Neutrophil (primary cell): ENCODE data around the gene ZNF397.

Experiments
- H3K27ac ChIP-seq: fragments of 200-600 bp; sonication (generic); 2 replicates; pipeline ENCODE4 v1.5.1; 2016; ENCODE audit warnings: mild to moderate bottlenecking, moderate library complexity
- H3K27me3 ChIP-seq: fragments of 200-600 bp; sonication (generic); 2 replicates; pipeline ENCODE4 v1.6.0; 2016; ENCODE audit warnings: mild to moderate bottlenecking
- H3K36me3 ChIP-seq: fragments of 200-600 bp; sonication (generic); 2 replicates; pipeline ENCODE4 v1.5.1; 2017
- H3K4me1 ChIP-seq, 2 experiments: fragments of 200-600 bp in 1 of 2; sonication (generic) in 1 of 2; 1 replicate in 1 of 2; 2 replicates in 1 of 2; pipeline versions ENCODE4 v1.5.1 to v1.6.1; 2013 to 2016; ENCODE audit warnings: low read depth in 1 of 2, low read length in 1 of 2, mild to moderate bottlenecking in 1 of 2, moderate library complexity in 1 of 2; ENCODE audit not compliant: control insufficient read depth in 1 of 2, insufficient read depth in 1 of 2
- H3K4me3 ChIP-seq, 2 experiments: fragments of 200-600 bp in 1 of 2; sonication (generic) in 1 of 2; 1 replicate in 1 of 2; 2 replicates in 1 of 2; pipeline ENCODE4 v1.5.1; 2013 to 2016; ENCODE audit warnings: low read depth in 1 of 2, low read length in 1 of 2, mild to moderate bottlenecking in 1 of 2, moderate library complexity in 1 of 2
- H3K9me3 ChIP-seq: fragments of 200-600 bp; sonication (generic); 2 replicates; pipeline ENCODE4 v1.5.1; 2016
- TF ChIP-seq, protein P1 (sequence below): fragments of 200-600 bp; sonication (generic); IDR thresholded peaks from 2 replicates; pipeline ENCODE4 v1.5.1; 2016; ENCODE audit warnings: antibody characterized with exemption

The ZNF397 gene

DNA sequence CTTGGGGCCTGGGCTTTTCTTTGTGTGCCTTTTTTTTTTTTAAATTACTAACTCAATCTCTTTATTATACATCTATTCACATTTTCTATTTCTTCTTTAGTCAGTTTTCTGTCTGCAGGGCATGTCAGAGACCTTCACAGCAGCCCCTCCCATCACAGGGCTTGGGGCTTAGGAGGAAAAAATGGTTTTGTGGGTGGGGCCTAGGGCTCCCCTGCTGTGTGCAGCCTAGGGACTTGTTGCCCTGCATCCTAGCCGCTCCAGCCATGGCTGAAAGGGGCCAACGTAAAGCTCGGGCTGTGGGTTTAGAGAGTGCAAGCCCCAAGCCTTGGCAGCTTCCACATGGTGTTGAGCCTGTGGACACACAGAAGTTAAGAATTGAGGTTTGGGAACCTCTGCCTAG is 35.4 kb downstream of the ZNF397 start:
- Histone ChIP-seq H3K4me3 (no peak overlapping the region), H3K9me3 (peaks cover 8% of the 10 kb centered on the region), H3K27ac (no peak overlapping the region), H3K4me1 (no peaks in the 10 kb centered on the region), H3K27me3 (no peaks in the 10 kb centered on the region), H3K36me3 (no peaks in the 10 kb centered on the region)
- TF ChIP-seq, protein P1, sequence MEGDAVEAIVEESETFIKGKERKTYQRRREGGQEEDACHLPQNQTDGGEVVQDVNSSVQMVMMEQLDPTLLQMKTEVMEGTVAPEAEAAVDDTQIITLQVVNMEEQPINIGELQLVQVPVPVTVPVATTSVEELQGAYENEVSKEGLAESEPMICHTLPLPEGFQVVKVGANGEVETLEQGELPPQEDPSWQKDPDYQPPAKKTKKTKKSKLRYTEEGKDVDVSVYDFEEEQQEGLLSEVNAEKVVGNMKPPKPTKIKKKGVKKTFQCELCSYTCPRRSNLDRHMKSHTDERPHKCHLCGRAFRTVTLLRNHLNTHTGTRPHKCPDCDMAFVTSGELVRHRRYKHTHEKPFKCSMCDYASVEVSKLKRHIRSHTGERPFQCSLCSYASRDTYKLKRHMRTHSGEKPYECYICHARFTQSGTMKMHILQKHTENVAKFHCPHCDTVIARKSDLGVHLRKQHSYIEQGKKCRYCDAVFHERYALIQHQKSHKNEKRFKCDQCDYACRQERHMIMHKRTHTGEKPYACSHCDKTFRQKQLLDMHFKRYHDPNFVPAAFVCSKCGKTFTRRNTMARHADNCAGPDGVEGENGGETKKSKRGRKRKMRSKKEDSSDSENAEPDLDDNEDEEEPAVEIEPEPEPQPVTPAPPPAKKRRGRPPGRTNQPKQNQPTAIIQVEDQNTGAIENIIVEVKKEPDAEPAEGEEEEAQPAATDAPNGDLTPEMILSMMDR, result no peak

DNA sequence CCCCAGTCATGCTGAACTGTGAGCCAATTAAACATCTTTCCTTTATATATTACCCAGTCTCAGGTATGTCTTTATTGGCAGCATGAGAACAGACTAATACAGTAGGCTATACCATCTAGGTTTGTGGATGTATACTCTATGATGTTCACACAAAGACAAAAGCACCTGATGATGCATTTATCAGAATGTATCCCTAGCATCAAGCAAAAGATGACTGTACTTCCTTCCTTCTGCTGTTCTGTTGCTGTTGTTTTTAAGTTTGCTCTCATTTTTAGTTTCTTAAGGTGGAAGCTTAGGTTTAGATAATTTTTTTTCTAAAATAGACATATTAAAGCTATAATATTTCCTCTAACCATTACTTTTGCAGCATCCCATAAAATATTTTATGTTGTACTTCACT is 36.8 kb downstream of the ZNF397 start:
- TF ChIP-seq, protein P1, result no peak
- H3K9me3 ChIP-seq, result peaks cover 8% of the 10 kb centered on the region
- H3K27me3 ChIP-seq, result no peaks in the 10 kb centered on the region
- H3K27ac ChIP-seq, result no peak overlapping the region
- H3K36me3 ChIP-seq, result no peaks in the 10 kb centered on the region
- H3K4me3 ChIP-seq, result no peak overlapping the region
- no peaks in the 10 kb centered on the region for H3K4me1 ChIP-seq

- TF ChIP-seq, protein P1, result no peak
- Histone ChIP-seq H3K27ac (no peak overlapping the region), H3K4me1 (no peaks in the 10 kb centered on the region), H3K27me3 (no peaks in the 10 kb centered on the region), H3K36me3 (no peaks in the 10 kb centered on the region), H3K4me3 (no peak overlapping the region), H3K9me3 (peaks cover 8% of the 10 kb centered on the region)
Observed at GRCh38 chr18:35278085-35278484, 37.3 kb downstream of the ZNF397 start.

DNA sequence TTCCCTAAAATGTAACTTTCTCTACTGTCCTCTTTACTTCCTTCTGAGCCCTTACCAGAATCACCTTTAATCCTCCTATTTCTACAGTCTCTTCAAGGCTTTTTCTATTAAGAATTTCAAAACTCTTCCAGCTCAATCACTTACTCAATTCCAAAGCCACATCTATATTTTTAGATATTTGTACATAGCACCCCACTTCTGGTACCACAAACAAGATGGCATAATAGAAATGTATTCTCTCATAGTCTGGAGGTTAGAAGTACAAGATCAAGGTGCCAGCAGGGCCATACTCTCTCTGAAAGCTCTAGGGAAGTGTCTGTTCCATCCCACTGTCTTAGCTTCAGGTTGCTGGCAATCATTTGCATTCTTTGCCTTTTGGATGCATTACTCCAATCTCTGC is 38.1 kb downstream of the ZNF397 start:
- Histone ChIP-seq H3K27me3 (no peaks in the 10 kb centered on the region), H3K9me3 (peaks cover 8% of the 10 kb centered on the region), H3K27ac (no peak overlapping the region), H3K36me3 (no peaks in the 10 kb centered on the region), H3K4me3 (no peak overlapping the region), H3K4me1 (no peaks in the 10 kb centered on the region)
- TF ChIP-seq, protein P1, result no peak

DNA sequence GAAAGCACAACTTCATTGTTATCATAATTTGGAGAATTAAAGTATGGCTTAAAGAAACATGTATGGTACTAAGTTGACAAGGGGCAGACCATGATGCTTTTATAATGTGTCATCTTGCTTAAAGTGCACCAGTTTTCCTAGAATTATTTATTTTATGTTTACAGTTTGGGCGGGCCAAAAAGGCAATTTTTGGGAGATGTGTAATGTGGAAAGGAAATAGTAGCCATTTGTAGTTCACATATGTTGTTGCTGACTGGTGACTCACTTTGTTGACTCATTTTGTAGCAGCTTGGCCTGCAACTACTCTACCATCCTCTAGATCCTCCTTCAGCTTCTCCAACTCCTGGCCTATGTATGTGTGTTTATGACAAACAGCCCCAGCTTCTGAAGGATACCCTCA is 41.5 kb downstream of the ZNF397 start:
- Histone ChIP-seq H3K27me3 (no peaks in the 10 kb centered on the region), H3K36me3 (no peaks in the 10 kb centered on the region), H3K27ac (no peak overlapping the region), H3K4me3 (no peak overlapping the region), H3K9me3 (peaks cover 2% of the 10 kb centered on the region), H3K4me1 (no peaks in the 10 kb centered on the region)
- TF ChIP-seq, protein P1, result no peak
